ENCODE measurements around the gene GSE1.

- TF ChIP-seq CTCF (IDR thresholded peaks at IDR 0.05): no peak
- no peak for TF ChIP-seq POLR2A (IDR thresholded peaks at IDR 0.05)
Measured at GRCh38 chr16:85685251-85685650, 72.1 kb downstream of the GSE1 start.
